Activated naive CD4-positive, alpha-beta T cell (primary cell): Measurements from ENCODE around the gene SDK1.

Experiments used
- DNase-seq, 4 experiments: peaks; one replicate each; lab custom pipeline; 2025; lab: John Stamatoyannopoulos, UW

SDK1 gene

DNA sequence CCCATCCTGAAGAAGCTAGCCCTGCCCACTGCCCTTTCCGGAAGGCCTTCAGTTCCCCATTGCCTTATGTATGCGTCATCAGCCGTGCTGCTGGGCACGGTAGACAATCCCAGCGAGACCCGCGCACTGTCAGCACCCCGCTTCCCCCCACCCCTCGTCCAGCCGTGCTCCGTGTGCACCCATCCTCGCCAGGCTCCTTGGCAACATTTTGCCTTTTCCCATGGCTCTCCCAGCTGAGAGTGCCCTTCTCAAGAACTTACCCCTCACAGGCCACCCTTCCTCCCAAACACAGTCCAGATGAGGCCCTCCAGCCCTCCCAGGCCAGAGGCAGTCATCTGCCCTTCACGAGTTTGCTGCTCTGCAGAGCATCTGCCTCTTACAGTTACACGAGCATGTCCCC is 747.3 kb downstream of the SDK1 start:
- DNase-seq = no peak

GRCh38 chr7:4049202-4049601 is 748.1 kb downstream of the SDK1 start:
- no peak for DNase-seq

DNA sequence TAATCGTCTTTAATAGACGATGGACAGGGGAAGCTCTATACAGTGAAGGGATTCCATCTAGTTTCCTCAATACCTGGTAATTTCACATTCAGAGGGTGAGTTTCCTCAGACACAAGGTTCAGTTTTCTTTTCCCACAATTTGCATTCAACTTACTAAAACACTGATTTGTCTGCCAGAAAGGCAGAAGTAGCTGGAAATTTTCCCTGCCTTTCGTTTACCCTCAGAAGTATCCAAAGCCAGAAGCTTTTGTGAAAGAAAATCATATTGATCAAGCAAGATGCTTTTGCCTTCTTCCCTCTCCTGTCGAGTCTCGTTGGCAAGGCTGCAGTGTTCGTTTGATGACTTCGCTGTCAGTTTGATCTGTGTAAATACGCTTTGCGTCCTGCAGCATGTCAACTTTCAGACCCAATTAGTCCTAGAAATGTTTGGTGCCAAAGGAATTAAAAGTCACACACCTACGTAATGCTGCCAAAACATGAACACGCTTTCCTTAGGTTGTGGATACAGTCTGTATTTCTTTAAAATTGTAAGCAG is 749.1 kb downstream of the SDK1 start:
- no peak for DNase-seq

DNA sequence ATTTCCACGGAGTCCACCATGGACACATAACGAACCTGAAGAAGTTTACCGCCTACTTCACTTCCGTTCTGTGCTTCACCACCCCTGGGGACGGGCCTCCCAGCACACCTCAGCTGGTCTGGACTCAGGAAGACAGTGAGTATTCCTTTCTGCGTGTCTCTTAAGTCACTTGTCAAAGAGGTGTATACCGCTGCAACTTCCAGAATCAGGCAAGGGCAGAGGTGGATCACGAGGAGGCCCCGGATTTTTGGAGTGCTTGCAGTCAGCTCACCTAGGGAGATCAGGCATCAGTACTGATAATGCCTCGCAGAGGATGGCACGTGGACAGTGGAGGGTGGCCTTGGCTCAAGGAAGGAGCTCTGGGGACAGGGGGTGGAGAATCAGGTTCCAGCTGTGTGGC is 750.6 kb downstream of the SDK1 start:
- no peak for DNase-seq

- DNase-seq = no peak
These were observed 751.1 kb downstream of the SDK1 start for GRCh38 chr7:4052130-4052529.

- DNase-seq = no peak
These were observed 753.1 kb downstream of the SDK1 start for GRCh38 chr7:4054158-4054557.

GRCh38 chr7:4056552-4057288 is 755.7 kb downstream of the SDK1 start:
- no peak for DNase-seq

- no peak for DNase-seq
These were observed 756.2 kb downstream of the SDK1 start for GRCh38 chr7:4057289-4057616.

DNA sequence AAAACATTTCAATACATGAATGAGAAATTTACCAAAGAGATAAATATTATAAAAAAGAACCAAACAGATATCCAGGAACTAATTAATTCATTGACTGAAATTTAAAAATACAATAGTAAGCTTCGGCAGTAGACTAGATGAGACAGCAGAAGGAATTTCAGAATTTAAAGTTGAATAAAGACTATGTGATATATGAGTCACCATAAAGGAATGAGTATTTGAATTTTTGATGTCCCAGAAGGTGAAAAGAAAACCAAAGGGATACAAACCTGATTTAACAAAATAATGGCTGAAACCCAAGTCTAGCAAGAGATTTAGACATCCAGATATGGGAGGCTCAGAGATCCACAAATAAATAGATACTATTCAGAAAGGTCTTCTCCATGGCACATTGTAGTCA is 757.1 kb downstream of the SDK1 start:
- no peak for DNase-seq

DNA sequence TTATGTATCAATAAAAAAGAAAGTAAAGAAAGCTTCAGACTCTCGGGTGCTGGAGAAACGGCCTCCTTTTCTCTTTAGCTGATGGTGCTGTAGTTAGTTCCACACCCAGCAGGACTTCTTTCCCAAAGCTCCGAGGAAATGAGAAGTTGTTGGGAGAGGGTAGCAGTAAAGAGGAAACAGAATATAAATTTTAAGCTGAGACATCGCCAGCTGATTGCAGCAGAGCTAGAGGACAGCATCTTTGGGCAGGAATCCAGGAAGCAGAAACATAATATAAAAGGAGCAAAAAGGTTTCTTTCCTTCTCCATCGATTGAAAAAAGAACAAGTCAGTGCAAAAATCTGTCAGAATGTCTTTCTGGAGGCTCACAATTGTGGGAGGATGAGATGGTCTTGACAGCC is 764.1 kb downstream of the SDK1 start:
- DNase-seq = no peak

- DNase-seq = no peak
These were observed 765.2 kb downstream of the SDK1 start for GRCh38 chr7:4066206-4066605.

DNA sequence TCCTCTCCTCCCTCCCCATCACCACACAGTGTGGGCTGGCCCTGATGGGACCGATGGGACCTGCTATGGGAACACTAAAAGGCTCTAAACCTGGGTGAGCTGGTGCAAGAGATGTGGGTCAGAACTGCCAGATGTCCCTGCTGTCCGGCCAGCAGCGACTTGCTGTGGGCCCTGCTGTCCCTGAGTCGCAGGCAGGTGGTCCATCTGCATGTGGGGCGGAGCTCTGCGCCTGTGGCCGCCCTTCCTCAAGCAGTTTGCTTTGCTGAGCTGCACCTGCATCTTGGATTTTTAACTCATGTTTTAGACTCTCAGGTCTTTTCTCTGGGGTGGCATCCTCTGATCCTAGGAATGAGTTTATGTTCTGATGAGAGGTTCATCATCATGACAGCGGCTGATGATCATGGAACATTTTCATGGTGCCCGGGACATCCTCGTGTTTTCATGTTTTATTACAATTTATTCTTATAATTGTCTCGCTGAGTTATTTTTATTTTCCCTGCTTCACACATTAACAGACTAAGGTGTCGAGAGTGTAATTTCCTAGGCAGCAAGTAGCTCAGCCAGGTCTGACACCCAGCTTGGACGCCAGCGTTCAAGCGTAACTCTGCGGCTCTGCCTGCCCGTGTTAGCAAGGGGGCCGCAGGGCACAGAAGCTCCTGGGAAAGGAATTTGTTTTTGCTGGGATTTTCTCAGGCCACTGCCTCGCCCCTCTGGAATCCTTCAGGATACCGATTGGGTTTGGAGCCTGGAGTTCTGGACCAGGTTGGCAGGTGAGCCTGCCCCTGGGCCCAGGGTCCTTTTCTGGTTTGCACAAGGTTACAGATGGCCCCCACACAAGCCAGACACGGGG is 765.8 kb downstream of the SDK1 start:
- DNase-seq = no peak

DNA sequence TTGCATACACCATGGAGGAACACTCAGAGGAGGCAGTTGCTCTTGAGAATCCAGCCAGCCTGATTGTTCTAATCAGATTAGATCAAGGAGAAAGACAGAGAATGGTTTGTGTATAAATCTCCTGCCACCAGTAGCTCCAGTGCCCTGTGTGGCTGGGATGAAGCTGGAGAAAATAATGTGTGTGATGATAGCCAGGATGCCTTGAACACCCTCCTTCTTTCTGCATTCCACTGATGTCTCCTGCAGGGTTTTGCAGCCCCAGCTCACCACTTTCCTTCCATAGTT is 766.4 kb downstream of the SDK1 start:
- DNase-seq = no peak

GRCh38 chr7:4067874-4068273 is 766.8 kb downstream of the SDK1 start:
- no peak for DNase-seq

DNA sequence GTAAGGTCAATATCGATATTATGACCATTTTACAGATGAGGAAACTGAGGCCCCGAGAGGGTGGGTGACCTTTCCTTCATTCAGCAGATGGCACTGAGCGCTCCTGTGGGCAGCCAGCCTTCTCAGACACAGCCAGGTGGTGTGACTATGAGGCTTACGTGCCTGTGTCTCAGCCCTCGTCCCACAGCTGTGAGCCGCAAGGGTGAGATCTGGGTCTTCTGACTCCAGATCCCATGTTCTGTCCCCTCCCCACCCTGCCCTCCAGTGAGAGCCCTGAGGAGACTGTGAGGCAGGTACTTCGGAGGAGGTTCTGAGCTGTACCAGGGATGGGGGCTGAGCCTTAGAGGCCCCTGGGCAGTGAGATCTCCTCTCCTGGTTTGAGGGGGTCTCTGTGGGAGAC is 767.2 kb downstream of the SDK1 start:
- DNase-seq = no peak

DNA sequence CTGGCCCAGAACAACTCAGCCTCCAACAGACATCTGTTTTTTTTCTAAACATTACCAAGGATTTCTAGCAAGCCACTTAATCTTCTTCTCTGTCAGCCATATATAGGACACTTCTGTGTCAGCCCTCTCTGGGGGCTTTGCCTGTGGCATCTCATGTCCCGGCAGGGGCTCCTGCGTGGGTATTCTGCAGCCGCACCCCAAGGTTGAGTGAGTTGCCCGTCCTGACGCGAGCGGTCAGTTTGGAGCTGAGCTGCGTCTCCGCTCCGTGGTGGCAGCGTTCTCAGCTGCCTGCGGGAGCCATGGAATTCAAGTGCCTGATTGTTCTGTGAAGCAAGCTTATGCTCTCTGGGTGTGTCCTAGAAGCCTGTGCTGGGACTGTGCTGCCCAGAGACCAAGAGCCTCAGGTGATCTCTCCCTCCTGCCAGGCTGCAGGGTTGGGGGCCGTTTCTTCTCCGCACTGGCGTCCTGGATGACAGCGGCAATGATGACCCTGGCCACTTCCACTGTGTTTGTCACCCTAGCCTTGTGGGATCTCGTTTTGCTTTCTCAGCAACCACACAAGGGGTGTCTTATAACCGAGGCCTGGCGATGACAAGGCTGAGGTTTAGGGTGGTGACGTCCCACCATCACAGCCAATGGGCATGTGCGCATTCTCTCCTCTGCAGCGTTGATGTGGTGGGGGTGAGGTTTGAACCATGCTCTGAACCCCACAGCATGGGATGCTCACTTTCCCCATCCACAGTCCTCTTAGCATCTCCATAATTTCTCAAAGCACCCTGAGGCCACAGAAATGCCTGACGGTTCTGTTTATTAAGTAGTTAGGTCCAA is 768.4 kb downstream of the SDK1 start:
- DNase-seq = no peak

DNA sequence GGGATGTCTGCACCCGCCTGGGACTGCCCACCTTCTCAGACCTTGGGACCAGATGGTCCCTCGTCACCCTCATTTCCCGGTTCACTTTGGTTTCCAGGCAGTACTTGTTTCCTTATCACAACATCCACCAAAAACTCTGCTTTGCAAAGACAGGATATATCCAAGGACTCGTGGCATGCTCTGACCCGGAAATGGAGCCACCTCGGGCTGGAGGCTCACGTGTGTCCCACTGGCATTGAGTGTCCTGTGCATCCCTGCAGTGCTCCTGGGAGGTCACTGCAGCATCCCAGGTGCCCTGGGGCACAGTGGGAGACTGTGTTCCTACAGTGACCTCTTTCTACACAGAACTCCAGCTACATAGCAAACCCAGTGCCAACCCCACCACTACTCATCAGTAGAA is 769.2 kb downstream of the SDK1 start:
- no peak for DNase-seq

GRCh38 chr7:4071370-4072058 is 770.5 kb downstream of the SDK1 start:
- DNase-seq = no peak

GRCh38 chr7:4072161-4072925 is 771.3 kb downstream of the SDK1 start:
- no peak for DNase-seq

DNA sequence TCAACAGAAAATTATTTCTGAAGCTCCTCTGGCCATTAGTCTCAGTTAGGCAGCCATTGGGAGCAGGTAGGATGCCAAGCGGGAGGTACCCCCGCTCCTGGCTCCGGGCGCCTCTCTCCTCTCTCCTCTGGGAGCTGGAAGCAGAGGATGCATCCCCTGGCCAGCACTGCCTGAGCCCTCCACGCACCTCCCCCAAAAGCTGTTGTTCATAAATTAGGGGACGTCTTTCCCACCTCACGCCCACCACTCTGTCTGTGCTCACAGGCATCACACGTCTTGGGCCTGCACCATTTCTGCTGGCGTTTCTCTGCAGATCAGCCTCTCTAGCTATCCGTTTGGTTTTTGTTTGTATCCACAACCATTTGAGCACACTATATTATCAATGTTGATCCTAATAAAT is 772.0 kb downstream of the SDK1 start:
- DNase-seq = no peak

- no peak for DNase-seq
These were observed 772.7 kb downstream of the SDK1 start for GRCh38 chr7:4073750-4074149.
